HTERT RPE-1 (cell line): ENCODE results near the gene LRP2.

Source experiments
- in situ Hi-C: fragments of 300-500 bp; cut with MboI; formaldehyde crosslinking; loops from 4 replicates; pipeline ENCODE4 v1.14.3; 2020; ENCODE audit warnings: low sequenced_read_pairs

Gene LRP2

DNA sequence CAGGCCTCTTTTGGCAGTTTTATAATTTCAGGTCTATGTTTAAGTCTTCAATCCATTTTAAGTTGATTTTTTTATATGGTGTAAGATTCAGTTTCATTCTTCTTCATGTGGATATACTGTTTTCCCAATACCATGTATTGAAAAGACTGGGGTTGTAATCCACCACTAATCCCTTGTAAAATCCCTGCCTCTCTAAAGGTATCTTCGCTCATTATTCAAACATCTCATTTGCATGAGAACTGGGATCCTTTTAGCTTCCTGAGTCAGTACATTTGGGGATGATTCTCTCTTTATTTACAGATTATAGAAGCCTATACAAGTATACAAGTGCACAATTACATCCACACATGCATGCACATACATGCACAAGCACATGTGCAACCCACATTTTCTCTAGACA lies 267.7 kb downstream of the LRP2 start:
- in situ Hi-C loops = no loop called here

DNA sequence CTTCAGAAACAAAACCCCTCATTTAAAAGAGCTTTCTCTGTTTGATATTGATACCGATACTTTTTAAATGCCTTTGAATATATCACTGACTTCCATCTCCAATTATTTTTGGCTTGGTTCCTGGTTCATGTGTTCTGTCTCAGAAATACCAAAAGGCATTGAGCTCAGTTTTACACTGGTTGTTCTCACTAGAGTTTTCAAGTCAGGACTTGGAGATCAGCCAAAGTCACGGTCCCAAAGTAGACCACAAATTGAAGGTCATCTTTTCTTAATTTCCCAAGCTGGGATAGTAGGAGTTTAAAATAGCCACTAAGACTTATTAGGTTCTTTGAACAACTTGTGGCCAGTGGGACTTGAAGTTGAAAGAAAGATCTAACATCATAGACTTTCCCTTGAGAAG lies 268.8 kb downstream of the LRP2 start:
- in situ Hi-C loops = no loop called here

DNA sequence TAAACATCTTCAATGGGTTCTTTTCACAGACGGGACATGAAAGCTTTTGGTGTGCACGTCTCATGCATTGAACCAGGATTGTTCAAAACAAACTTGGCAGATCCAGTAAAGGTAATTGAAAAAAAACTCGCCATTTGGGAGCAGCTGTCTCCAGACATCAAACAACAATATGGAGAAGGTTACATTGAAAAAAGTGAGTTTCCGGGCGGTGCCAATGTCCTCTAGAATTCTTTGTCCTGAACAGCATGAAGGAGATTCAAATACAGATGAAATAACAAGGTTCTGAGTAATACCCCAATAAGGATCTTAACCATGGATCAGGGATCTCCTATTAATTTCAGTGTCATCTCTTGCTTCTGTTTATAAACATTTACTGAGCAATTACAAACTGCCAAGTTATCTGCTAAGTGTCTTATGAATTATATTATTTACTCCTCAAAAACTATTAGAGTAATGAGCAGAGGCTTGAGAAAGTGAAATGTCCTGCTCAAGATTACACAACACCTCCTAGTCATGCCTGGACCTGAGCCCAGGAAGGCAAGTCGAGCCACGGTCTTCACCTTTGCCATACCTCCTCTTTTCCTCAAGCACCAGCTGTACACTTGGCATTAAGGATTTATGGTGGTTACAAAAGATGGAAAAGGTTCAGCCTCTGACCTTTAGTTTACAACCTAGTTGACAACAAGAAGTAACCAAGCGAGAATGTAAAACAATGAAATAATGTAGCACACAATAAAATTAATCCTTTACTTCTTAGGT lies 270.4 kb downstream of the LRP2 start:
- in situ Hi-C loops = no loop called here

- in situ Hi-C loops = no loop called here
Observed at GRCh38 chr2:169091256-169091655, 271.1 kb downstream of the LRP2 start.

DNA sequence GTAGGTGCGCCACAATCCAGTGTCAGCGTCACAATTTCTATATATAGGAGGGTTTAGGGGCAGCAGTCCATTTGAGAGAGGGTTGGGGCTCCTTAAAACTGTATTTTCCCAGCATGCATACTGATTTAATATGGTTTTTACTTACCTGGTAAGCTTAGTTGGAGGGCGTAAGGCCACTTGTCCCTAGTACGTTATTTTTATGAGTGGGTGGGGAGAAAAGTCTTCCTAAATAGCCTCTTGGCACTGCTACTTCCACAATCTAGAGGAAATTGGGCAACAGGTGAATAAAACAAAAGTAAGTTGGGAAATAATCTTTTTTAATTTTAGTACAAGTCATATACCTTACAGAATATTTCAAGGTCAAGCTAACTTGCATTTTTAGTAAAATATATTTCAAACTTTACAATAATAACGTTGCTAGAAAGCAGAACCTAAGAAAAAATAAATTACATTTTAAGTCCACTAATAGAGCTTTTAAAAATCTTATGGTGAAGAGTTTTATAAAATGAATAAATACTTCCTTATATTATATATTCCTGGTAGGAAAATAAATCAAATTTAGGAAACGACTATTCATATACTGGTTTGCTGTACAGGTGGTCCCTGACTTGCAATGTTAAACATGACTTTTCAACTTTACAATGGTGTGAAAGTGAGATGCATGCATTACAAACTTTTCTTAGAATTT lies 272.1 kb downstream of the LRP2 start:
- in situ Hi-C loops = no loop called here

DNA sequence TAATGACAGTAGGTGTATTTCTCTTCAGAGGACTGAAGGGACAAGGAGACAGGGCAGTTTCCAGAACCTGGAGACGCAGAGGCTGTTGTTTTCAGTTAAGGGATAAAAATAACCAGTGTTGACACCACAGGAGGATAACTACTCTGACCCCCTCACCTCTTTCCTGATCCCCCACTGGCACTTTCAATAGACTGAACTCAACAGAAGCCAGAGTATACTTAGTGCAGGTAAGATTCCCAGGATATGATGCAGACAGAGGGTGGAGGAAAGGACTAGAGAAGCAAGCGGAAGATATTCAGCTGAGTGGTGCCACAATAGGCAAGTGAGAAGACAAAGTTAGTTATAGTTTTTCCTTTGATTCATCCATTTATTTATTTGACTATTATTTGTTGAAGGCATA lies 273.2 kb downstream of the LRP2 start:
- in situ Hi-C loops = no loop called here

DNA sequence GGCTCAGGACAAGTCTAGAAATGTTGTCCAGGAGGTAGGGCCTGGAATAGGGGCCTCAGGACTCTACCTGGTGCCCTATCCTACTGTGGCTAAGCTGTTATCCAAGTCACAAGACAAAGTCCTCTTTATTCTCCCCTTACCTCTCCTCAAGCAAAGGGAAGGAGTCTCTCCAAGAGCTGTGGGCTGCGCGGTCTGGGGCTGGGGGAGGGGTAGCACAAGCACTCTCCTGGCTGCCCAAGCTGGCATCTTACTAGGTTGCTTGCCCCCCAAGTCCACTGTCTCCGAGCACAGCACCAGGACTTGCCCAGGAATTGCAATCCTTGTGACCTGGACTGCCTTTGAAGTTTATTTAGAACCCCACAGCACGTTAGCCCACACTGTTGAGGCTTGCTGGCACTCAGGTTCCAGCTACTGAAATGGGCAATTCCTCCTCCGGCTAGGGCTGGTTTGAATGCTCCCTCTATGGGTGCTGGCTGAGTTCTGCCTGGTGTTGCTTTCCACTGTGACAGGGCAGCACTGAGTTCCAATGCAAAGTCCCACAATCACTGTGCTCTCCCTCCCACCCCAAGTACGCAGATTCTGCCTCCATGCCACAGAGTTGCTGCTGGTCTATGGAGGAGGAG lies 274.5 kb downstream of the LRP2 start:
- in situ Hi-C loops = no loop called here

- in situ Hi-C loops = no loop called here
Observed at GRCh38 chr2:169086893-169087467, 275.4 kb downstream of the LRP2 start.

- in situ Hi-C loops = no loop called here
Observed at GRCh38 chr2:169082995-169083394, 279.3 kb downstream of the LRP2 start.

DNA sequence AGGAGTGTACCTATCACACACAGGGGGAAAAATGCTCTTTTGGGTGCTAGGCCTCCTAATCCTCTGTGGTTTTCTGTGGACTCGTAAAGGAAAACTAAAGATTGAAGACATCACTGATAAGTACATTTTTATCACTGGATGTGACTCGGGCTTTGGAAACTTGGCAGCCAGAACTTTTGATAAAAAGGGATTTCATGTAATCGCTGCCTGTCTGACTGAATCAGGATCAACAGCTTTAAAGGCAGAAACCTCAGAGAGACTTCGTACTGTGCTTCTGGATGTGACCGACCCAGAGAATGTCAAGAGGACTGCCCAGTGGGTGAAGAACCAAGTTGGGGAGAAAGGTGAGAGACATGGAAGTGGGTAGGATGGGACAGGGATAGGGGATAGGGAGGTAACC lies 280.8 kb downstream of the LRP2 start:
- in situ Hi-C loops = no loop called here

DNA sequence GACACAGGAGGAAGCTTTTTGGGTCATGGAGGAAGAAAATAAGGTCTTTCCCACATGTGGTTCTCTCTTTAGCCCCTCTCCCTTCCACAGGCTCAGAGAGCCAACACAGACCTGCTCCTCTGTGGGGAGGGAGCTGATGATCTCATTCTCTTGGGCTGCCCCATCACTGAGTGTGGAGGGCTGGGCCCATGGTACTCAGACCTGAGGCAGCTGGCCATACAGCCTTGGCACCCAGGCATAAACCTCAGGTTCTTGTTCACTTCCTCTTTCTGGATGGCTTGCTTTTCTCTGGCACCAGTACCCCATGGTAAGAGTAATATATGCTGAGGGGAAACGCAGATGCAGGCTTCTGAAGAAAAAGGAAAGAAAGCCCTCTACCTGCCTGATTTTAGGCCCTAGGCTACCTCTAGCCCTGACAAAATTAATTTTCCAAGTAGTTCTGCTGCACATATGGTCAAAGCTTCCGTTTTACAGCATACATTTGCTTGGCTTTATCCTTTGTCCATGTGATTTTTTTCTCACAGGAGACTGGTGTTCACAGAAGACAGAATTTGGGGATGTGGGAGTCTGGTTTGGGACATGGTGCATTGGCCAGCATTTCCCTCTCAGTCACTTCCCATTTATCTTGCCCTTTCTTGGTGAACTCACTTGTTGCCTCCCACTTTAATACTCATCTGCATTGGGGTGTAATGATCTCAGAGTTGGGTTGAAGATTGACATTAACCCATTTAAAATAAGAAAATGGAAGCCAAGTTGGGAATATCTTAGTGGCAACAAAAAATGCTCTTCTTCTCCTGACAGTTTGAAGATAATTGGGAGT lies 281.9 kb downstream of the LRP2 start:
- in situ Hi-C loops = no loop called here

- in situ Hi-C loops = no loop called here
Observed at GRCh38 chr2:169077674-169078240, 284.6 kb downstream of the LRP2 start.
